WTC11 (cell line): Measurements from ENCODE around the gene DNAJB12. TPM values are rescaled to one million over a fixed set of nuclear protein-coding genes. Genes with fewer than 3 reads are reported as not detected.

Experiments
- ATAC-seq: fragments of 200-7000 bp; cut with Tn5 transposase; 2 replicates; pipeline ENCODE4 v1.10.0; 2021; ENCODE audit warnings: mild to moderate bottlenecking, moderate library complexity
- CTCF ChIA-PET: fragments of 300-600 bp; sonication (Branson Sonifier 250); formaldehyde crosslinking; loops from one replicate; lab custom pipeline; 2021; ENCODE audit warnings: antibody characterized with exemption; lab: Charles Lee
- POLR2A ChIA-PET: fragments of 350-600 bp; sonication (Branson Sonifier 250); formaldehyde crosslinking; loops from one replicate; lab custom pipeline; 2021; ENCODE audit warnings: antibody characterized with exemption; lab: Charles Lee
- DNase-seq: peaks from one replicate; pipeline ENCODE4 v3.0.0; 2021; ENCODE audit warnings: low spot score
- H3K27ac Mint-ChIP-seq: 2 replicates; pipeline ENCODE4 v1.8.0; 2021; ENCODE audit warnings: mixed read lengths
- H3K27me3 Mint-ChIP-seq: 2 replicates; pipeline ENCODE4 v1.8.0; 2021; ENCODE audit warnings: low read depth, mild to moderate bottlenecking, moderate library complexity, mixed read lengths
- H3K36me3 Mint-ChIP-seq: 2 replicates; pipeline ENCODE4 v1.8.0; 2021; ENCODE audit warnings: mixed read lengths
- H3K4me1 Mint-ChIP-seq: 2 replicates; pipeline ENCODE4 v1.8.0; 2022; ENCODE audit warnings: mixed read lengths
- H3K4me3 Mint-ChIP-seq: 2 replicates; pipeline ENCODE4 v1.8.0; 2021; ENCODE audit warnings: mild to moderate bottlenecking, moderate library complexity, mixed read lengths
- H3K9me3 Mint-ChIP-seq: 2 replicates; pipeline ENCODE4 v1.8.0; 2021; ENCODE audit warnings: mixed read lengths
- CREM ChIP-seq: sonication (generic); formaldehyde crosslinking; IDR thresholded peaks from 2 replicates; pipeline ENCODE4 v1.8.1; 2022; ENCODE audit warnings: mild to moderate bottlenecking, missing genetic modification reagents, moderate library complexity
- E2F1 ChIP-seq: sonication (generic); formaldehyde crosslinking; IDR thresholded peaks from 2 replicates; pipeline ENCODE4 v1.8.0; 2022; ENCODE audit warnings: mild to moderate bottlenecking, missing genetic modification reagents
- E2F4 ChIP-seq: sonication (generic); formaldehyde crosslinking; IDR thresholded peaks from 2 replicates; pipeline ENCODE4 v1.8.1; 2022; ENCODE audit warnings: low read depth, mild to moderate bottlenecking, moderate library complexity, missing genetic modification reagents, borderline replicate concordance
- E2F5 ChIP-seq: sonication (generic); formaldehyde crosslinking; IDR thresholded peaks from 2 replicates; pipeline ENCODE4 v1.8.1; 2022; ENCODE audit warnings: mild to moderate bottlenecking, moderate library complexity, missing genetic modification reagents
- ESRRA ChIP-seq: sonication (generic); formaldehyde crosslinking; IDR thresholded peaks from 2 replicates; pipeline ENCODE4 v1.8.1; 2022; ENCODE audit warnings: mild to moderate bottlenecking, missing genetic modification reagents, borderline replicate concordance
- ETV6 ChIP-seq: sonication (generic); formaldehyde crosslinking; IDR thresholded peaks from 2 replicates; pipeline ENCODE4 v1.8.1; 2022; ENCODE audit warnings: mild to moderate bottlenecking, missing genetic modification reagents
- GABPB1 ChIP-seq: sonication (generic); formaldehyde crosslinking; IDR thresholded peaks from 2 replicates; pipeline ENCODE4 v1.8.1; 2023; ENCODE audit warnings: mild to moderate bottlenecking, missing genetic modification reagents
- NFATC4 ChIP-seq: fragments of 250-450 bp; sonication (Bioruptor Pico); IDR thresholded peaks from 2 replicates; pipeline ENCODE4 v1.9.0; 2021; ENCODE audit warnings: mild to moderate bottlenecking
- PREB ChIP-seq: sonication (generic); formaldehyde crosslinking; IDR thresholded peaks from 2 replicates; pipeline ENCODE4 v1.8.1; 2022; ENCODE audit warnings: mild to moderate bottlenecking, missing genetic modification reagents, moderate library complexity, borderline replicate concordance
- RELA ChIP-seq: sonication (generic); formaldehyde crosslinking; IDR thresholded peaks from 2 replicates; pipeline ENCODE4 v1.8.1; 2022; ENCODE audit warnings: missing genetic modification reagents, mild to moderate bottlenecking, borderline replicate concordance
- ZBTB21 ChIP-seq: sonication (generic); formaldehyde crosslinking; IDR thresholded peaks from 2 replicates; pipeline ENCODE4 v1.8.1; 2023; ENCODE audit warnings: mild to moderate bottlenecking, missing genetic modification reagents, borderline replicate concordance
- ZNF121 ChIP-seq: sonication (generic); formaldehyde crosslinking; IDR thresholded peaks from 2 replicates; pipeline ENCODE4 v1.8.0; 2023; ENCODE audit warnings: missing genetic modification reagents
- ZNF138 ChIP-seq: sonication (generic); formaldehyde crosslinking; conservative IDR thresholded peaks from 2 replicates; pipeline ENCODE4 v1.8.1; 2022; ENCODE audit warnings: mild to moderate bottlenecking, moderate library complexity, missing genetic modification reagents
- ZNF317 ChIP-seq: sonication (generic); formaldehyde crosslinking; IDR thresholded peaks from 2 replicates; pipeline ENCODE4 v1.8.1; 2023; ENCODE audit warnings: low read depth, mild to moderate bottlenecking, moderate library complexity, missing genetic modification reagents, borderline replicate concordance
- ZNF425 ChIP-seq: fragments of 250-450 bp; sonication (Bioruptor Pico); conservative IDR thresholded peaks from 2 replicates; pipeline ENCODE4 v1.9.0; 2021; ENCODE audit warnings: mild to moderate bottlenecking
- total RNA-seq: library from RNA; stranded (reverse); gene quantifications from 3 replicates; pipeline ENCODE4 v1.2.3, GENCODE V29; 2021
- TF ChIP-seq, protein P1 (sequence below): sonication (generic); formaldehyde crosslinking; conservative IDR thresholded peaks from 2 replicates; pipeline ENCODE4 v1.8.1; 2022; ENCODE audit warnings: mild to moderate bottlenecking, missing genetic modification reagents
- TF ChIP-seq, protein P2 (sequence below): sonication (generic); formaldehyde crosslinking; IDR thresholded peaks from 2 replicates; pipeline ENCODE4 v1.8.1; 2023; ENCODE audit warnings: mild to moderate bottlenecking, missing genetic modification reagents, moderate library complexity

Gene DNAJB12
- total RNA-seq, 1 experiment from 2014 or later, result 21.6 TPM

DNA sequence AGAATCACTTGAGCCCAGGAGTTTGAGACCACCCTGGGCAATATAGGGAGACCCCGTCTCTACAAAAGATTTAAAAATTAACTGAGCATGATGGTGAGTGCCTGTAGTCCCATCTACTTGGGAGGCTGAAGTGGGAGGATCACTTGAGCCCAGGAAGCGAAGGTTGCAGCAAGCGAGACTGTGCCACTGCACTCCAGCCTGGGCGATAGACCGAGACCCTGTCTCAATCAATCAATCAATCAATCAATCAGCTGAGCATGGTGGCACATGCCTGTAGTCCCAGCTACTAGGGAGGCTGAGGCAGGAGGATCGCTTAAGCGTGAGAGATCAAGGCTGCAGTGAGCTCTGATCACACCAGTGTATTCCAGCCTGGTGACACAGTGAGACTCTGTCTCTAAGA lies 40.5 kb downstream of the DNAJB12 start (continued):
- TF ChIP-seq E2F5 (CRISPR knock-in tag) (no peak), ESRRA (CRISPR knock-in tag) (no peak), GABPB1 (CRISPR knock-in tag) (no peak), CREM (CRISPR knock-in tag) (no peak)
- TF ChIP-seq, all 79 proteins: peak for 0

- Mint-ChIP-seq H3K4me3 (no peak overlapping the region), H3K4me1 (peaks cover 43% of the 10 kb centered on the region)
- no peak for DNase-seq
- TF ChIP-seq, protein P1, sequence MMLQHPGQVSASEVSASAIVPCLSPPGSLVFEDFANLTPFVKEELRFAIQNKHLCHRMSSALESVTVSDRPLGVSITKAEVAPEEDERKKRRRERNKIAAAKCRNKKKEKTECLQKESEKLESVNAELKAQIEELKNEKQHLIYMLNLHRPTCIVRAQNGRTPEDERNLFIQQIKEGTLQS (CRISPR knock-in tag), result no peak
- TF ChIP-seq, protein P2, sequence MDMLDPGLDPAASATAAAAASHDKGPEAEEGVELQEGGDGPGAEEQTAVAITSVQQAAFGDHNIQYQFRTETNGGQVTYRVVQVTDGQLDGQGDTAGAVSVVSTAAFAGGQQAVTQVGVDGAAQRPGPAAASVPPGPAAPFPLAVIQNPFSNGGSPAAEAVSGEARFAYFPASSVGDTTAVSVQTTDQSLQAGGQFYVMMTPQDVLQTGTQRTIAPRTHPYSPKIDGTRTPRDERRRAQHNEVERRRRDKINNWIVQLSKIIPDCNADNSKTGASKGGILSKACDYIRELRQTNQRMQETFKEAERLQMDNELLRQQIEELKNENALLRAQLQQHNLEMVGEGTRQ (CRISPR knock-in tag), result no peak
- TF ChIP-seq ESRRA (CRISPR knock-in tag), result no peak
- TF ChIP-seq ZNF138 (CRISPR knock-in tag), result no peak
- no peak for TF ChIP-seq PREB (CRISPR knock-in tag)
- no peak for TF ChIP-seq ZNF317 (CRISPR knock-in tag)
- TF ChIP-seq, all 79 proteins: peak for 0
- H3K27me3 Mint-ChIP-seq, result no peaks in the 10 kb centered on the region; the same call in 1 of the 2 replicates
- no peaks in the 10 kb centered on the region for H3K36me3 Mint-ChIP-seq
- H3K27ac Mint-ChIP-seq, result no peak overlapping the region; the same call in 1 of the 2 replicates
- POLR2A ChIA-PET, result interaction anchor here (1.9 kb wide), 1 partner anchor 14 kb away, joined by 5 read pairs; no protein-coding TSS in a partner anchor
- ATAC-seq, result no peak
- CTCF ChIA-PET, result no interaction called here
- no peaks in the 10 kb centered on the region for H3K9me3 Mint-ChIP-seq
Measured at GRCh38 chr10:72312865-72313391, 41.8 kb downstream of the DNAJB12 start.

DNA sequence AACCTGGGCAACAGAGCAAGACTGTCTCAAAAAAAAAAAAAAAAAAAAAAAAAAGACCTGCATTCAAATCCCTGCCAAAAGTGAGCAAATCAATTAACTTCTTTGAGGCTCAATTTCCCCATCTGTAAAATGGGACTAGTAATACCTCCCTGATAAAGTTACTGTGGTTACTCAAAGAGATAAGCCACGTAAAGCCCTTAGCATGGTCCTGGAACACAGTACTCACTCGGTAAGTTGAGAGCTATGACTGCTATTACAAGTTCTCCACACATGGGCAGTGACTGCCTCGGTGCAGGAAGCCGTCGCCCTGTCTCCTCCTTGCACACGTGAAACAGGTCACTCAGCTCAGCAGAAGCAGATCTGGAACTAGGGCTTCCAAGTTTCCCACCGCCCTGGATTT lies 43.1 kb downstream of the DNAJB12 start:
- POLR2A ChIA-PET, result interaction anchor here (0.6 to 1.9 kb wide), 5 partner anchors 8 to 224 kb away, joined by 3 to 5 read pairs (median 4); partner anchors contain the start of genes DDIT4 and SPOCK2
- DNase-seq, result no peak
- no peaks in the 10 kb centered on the region for H3K36me3 Mint-ChIP-seq
- TF ChIP-seq ESRRA (CRISPR knock-in tag), result no peak
- no peak for TF ChIP-seq ZBTB21
- TF ChIP-seq ZNF425 (CRISPR knock-in tag), result no peak
- TF ChIP-seq NFATC4 (CRISPR knock-in tag), result no peak
- no peak for TF ChIP-seq ZNF121 (CRISPR knock-in tag)
- no peak for TF ChIP-seq RELA (CRISPR knock-in tag)
- no peak for TF ChIP-seq E2F4 (CRISPR knock-in tag)
- TF ChIP-seq ETV6 (CRISPR knock-in tag), result no peak
- TF ChIP-seq E2F1 (CRISPR knock-in tag), result no peak
- TF ChIP-seq, all 79 proteins: peak for 0
- H3K4me3 Mint-ChIP-seq, result no peak overlapping the region
- no peaks in the 10 kb centered on the region for H3K9me3 Mint-ChIP-seq
- H3K27ac Mint-ChIP-seq, result peak overlapping the region; percentile 63; the same call in 1 of the 2 replicates
- peaks cover 40% of the 10 kb centered on the region for H3K4me1 Mint-ChIP-seq
- CTCF ChIA-PET, result interaction anchor here (0.7 to 1.1 kb wide), 4 partner anchors 15 to 475 kb away, joined by 3 to 7 read pairs (median 4); no protein-coding TSS in a partner anchor
- H3K27me3 Mint-ChIP-seq, result no peaks in the 10 kb centered on the region; the same call in 1 of the 2 replicates
- no peak for ATAC-seq
